ENCODE results near the gene USF2.

GRCh38 chr19:35253316-35254286 lies 15.2 kb upstream of the USF2 start:
- TF ChIP-seq CTCF (IDR thresholded peaks at IDR 0.05) = no peak
- TF ChIP-seq POLR2AphosphoS5 (IDR thresholded peaks at IDR 0.05) = no peak
